Right cardiac atrium (tissue), 5 donors: ENCODE results near the gene ZNF750. TPM values are rescaled to one million over a fixed set of nuclear protein-coding genes. Genes with fewer than 3 reads are reported as not detected.

Source experiments
- ATAC-seq, 2 donors: fragments of 200-7000 bp; cut with Tn5 transposase; one replicate each; pipeline versions ENCODE4 v1.8.0 to v1.9.1; 2020; ENCODE audit warnings: moderate library complexity in 2 of 2, mild to moderate bottlenecking in 1 of 2
- DNase-seq, 3 donors: peaks; one replicate each; pipeline ENCODE4 v3.0.0-alpha.2; 2020
- H3K27ac ChIP-seq: one replicate; pipeline ENCODE4 v1.5.1; 2013; ENCODE audit warnings: mild to moderate bottlenecking, low read length, control low read depth, moderate library complexity
- H3K27me3 ChIP-seq: one replicate; pipeline ENCODE4 v1.6.1; 2013; ENCODE audit not compliant: control insufficient read depth, insufficient read depth
- H3K4me1 ChIP-seq: one replicate; pipeline ENCODE4 v1.6.1; 2013; ENCODE audit warnings: low read length; ENCODE audit not compliant: control insufficient read depth, insufficient read depth
- H3K4me3 ChIP-seq: one replicate; pipeline ENCODE4 v1.5.1; 2013; ENCODE audit warnings: low read length, control low read depth
- H3K9me3 ChIP-seq: one replicate; pipeline ENCODE4 v1.6.1; 2013; ENCODE audit warnings: low read length; ENCODE audit not compliant: control insufficient read depth
- WGBS: extraction: QIAGEN DNeasy Blood & Tissue Kit; methylation state at CpG from one replicate; pipeline ENCODE4 v1.1.7; 2013; 5-methylcytosine and 5-hydroxymethylcytosine counted together
- intact Hi-C, 4 donors: fragments of 100-400 bp; cut with DNase I; formaldehyde crosslinking; loops; one replicate each; pipeline versions ENCODE4 v1.11.0 to v1.14.0; 2022 to 2023
- polyA plus RNA-seq: library from polyadenylated mRNA; stranded (reverse); fragments of 200-250 nt; gene quantifications from one replicate; pipeline ENCODE4 v1.2.3, GENCODE V29; 2013
- total RNA-seq, 4 donors: library from RNA; stranded (reverse); fragmentation: NEBNext Ultra II Directional; extraction: Animal tissue kit (Norgen Biotek cat#: 25700); gene quantifications; one replicate each; pipeline ENCODE4 v1.2.1, GENCODE V29; 2021
- donor health status: healthy with polysubstance abuse.
- donor health status: DM: no; HTN: yes; CAD: no.
- donor health status: DM: no; HTN: no; CAD: no.
- donor health status: DM: no; HTN: yes; CAD: no; lungs with severe emphysema.
- donor health status: DM: yes; HTN: yes; CAD: no.

The ZNF750 gene
- total and polyA plus RNA-seq, 5 donors: 0.07 TPM; not detected in 4

- ATAC-seq (no peak), DNase-seq (peak in 1 of 3 donors; percentile 29)
- 80% methylated on average over 16 of the region's 16 CpGs for WGBS
- intact Hi-C loops: no loop called here
- H3K27ac ChIP-seq: no peak overlapping the region
- H3K4me3 ChIP-seq: no peak overlapping the region
- no peaks in the 10 kb centered on the region for H3K9me3 ChIP-seq
- no peaks in the 10 kb centered on the region for H3K4me1 ChIP-seq
- H3K27me3 ChIP-seq: no peaks in the 10 kb centered on the region
These were observed 25.0 kb upstream of the ZNF750 start for GRCh38 chr17:82864713-82865248.

DNA sequence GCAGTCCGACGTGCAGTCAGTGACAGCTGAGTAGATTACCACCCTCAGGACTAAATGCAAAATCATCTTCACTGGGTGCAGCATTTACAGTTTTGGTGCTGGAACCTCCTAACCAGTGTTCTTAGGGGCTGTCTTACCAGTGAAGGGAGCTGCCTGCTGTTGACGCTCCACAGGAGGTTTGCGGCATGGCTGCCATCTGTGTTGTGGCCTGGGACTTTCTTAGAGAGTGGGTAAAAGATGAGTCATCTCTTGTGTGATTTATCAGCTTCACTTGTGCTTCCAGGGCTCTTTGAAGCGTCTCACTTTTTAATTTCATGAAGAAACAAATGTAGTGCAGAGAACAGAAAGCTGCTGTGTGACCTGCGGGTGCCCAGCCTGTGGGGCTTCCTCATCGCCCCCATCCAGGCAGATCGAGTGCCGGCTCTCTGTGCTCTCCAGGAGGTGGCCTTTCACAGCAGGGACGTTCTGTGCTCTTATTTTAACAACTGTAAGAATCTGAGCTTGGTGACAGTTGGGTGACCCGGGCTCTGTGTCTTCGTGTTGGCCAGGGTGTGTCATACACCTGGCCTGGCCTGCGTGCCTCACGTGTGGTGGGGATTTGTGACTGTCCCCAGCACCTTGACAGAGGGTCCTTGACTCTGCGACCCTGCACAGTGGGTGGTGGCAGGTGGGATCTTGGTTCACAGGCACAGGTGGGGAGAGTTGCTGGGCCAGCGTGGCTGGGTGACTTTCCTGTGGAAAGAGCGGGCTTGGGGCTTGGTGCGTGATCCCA is 24.3 kb upstream of the ZNF750 start:
- WGBS: 77% methylated on average over 18 of the region's 18 CpGs
- DNase-seq (no peak), ATAC-seq (no peak)
- intact Hi-C loops: no loop called here
- H3K4me1 ChIP-seq: no peaks in the 10 kb centered on the region
- no peak overlapping the region for H3K4me3 ChIP-seq
- no peaks in the 10 kb centered on the region for H3K27me3 ChIP-seq
- H3K27ac ChIP-seq: no peak overlapping the region
- H3K9me3 ChIP-seq: no peaks in the 10 kb centered on the region

DNA sequence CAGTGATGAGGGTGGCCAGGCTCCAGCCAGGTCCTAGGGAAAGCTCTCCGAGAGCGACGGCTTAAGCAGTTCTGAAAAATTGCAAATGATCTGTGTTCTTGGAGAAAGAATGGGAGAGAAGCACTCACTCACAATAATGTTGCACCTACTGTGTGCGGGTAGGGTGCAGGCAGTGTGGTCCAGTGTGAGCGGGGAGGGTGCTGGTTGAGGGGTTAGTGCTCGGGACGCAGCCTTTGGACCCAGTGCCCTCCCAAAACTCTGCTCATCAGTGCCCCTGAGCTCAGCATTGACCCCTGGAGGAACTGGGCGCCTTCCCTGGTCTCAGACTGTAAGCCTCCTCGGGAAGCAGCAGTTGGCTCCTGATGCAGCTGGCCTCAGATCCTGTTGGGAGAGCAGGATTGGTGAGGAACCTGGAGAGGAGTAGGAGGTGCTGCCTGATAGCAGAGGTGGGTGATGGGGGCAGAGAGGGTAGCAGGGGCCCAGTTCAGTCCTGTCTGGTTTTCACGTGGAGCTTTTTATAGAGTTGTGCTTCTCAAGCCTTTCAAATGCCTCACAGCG is 23.6 kb upstream of the ZNF750 start:
- H3K4me3 ChIP-seq: no peak overlapping the region
- ATAC-seq: no peak
- H3K27ac ChIP-seq: no peak overlapping the region
- no peaks in the 10 kb centered on the region for H3K9me3 ChIP-seq
- intact Hi-C loops: no loop called here
- DNase-seq: peak in 1 of 3 donors; percentile 19
- WGBS: 86% methylated on average over 11 of the region's 11 CpGs
- no peaks in the 10 kb centered on the region for H3K4me1 ChIP-seq
- no peaks in the 10 kb centered on the region for H3K27me3 ChIP-seq

GRCh38 chr17:82862737-82863382 is 23.0 kb upstream of the ZNF750 start:
- 84% methylated on average over 25 of the region's 25 CpGs for WGBS
- H3K27me3 ChIP-seq: no peaks in the 10 kb centered on the region
- H3K9me3 ChIP-seq: no peaks in the 10 kb centered on the region
- no peaks in the 10 kb centered on the region for H3K4me1 ChIP-seq
- ATAC-seq (no peak), DNase-seq (peak in 1 of 3 donors; percentile 42)
- H3K27ac ChIP-seq: no peak overlapping the region
- intact Hi-C loops: no loop called here
- no peak overlapping the region for H3K4me3 ChIP-seq

GRCh38 chr17:82862191-82862590 is 22.4 kb upstream of the ZNF750 start:
- Histone ChIP-seq H3K4me1 (no peaks in the 10 kb centered on the region), H3K4me3 (no peak overlapping the region)
- ATAC-seq: no peak

DNA sequence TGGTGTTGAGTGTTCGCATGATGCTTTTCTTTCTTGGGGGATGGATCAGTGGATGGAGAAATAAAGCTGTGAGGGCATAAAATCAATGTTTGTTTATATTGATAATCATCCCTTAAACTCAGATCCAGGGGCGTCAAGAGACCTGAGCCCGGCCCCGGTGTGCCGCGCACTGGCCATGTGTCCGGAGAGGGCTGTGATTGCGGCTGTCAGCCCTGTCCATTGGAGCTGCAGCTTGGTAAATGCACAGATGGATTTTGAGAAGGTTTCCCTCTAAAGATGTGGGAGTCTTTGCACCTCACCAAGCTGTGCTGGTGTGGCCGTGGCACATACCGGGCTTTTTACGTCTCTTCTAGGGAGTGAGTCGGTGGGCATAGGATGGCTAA is 21.6 kb upstream of the ZNF750 start:
- WGBS: 96% methylated on average over 12 of the region's 12 CpGs

More at GRCh38 chr17:82862191-82862590, 22.4 kb upstream of the ZNF750 start:
- no peak overlapping the region for H3K27ac ChIP-seq
- DNase-seq: no peak
- no peaks in the 10 kb centered on the region for H3K27me3 ChIP-seq
- no peaks in the 10 kb centered on the region for H3K9me3 ChIP-seq
- 93% methylated on average over 8 of the region's 8 CpGs for WGBS
- intact Hi-C loops: no loop called here

GRCh38 chr17:82860606-82861392 is 21.0 kb upstream of the ZNF750 start:
- 92% methylated on average over 42 of the region's 42 CpGs for WGBS
- Histone ChIP-seq H3K27ac (no peak overlapping the region), H3K4me3 (no peak overlapping the region), H3K27me3 (no peaks in the 10 kb centered on the region), H3K9me3 (no peaks in the 10 kb centered on the region), H3K4me1 (no peaks in the 10 kb centered on the region)
- ATAC-seq: no peak
- DNase-seq: peak in 1 of 3 donors; percentile 46
- intact Hi-C loops: no loop called here

More for the DNA sequence above, 21.6 kb upstream of the ZNF750 start:
- H3K27ac ChIP-seq: no peak overlapping the region
- no peaks in the 10 kb centered on the region for H3K27me3 ChIP-seq
- DNase-seq (no peak), ATAC-seq (no peak)
- intact Hi-C loops: no loop called here
- no peaks in the 10 kb centered on the region for H3K9me3 ChIP-seq
- no peak overlapping the region for H3K4me3 ChIP-seq
- no peaks in the 10 kb centered on the region for H3K4me1 ChIP-seq

GRCh38 chr17:82859431-82860403 is 19.9 kb upstream of the ZNF750 start:
- Histone ChIP-seq H3K4me1 (no peaks in the 10 kb centered on the region), H3K4me3 (no peak overlapping the region), H3K27ac (peak overlapping the region; percentile 3), H3K9me3 (no peaks in the 10 kb centered on the region), H3K27me3 (no peaks in the 10 kb centered on the region)
- DNase-seq (peak in 2 of 3 donors; percentile 77 to 82), ATAC-seq (peak; percentile 64 to 65)
- WGBS: 60% methylated on average over 23 of the region's 23 CpGs
- intact Hi-C loops: no loop called here

GRCh38 chr17:82858376-82859126 is 18.7 kb upstream of the ZNF750 start:
- Histone ChIP-seq H3K4me1 (no peaks in the 10 kb centered on the region), H3K27ac (no peak overlapping the region), H3K4me3 (no peak overlapping the region), H3K9me3 (no peaks in the 10 kb centered on the region), H3K27me3 (no peaks in the 10 kb centered on the region)
- DNase-seq (peak in 1 of 3 donors; percentile 59), ATAC-seq (no peak)
- WGBS: 83% methylated on average over 28 of the region's 28 CpGs
- intact Hi-C loops: no loop called here
